SU-DHL-6 (cell line): Measurements from ENCODE around the gene APOBEC3B.
"Not testable (repeated sequence)": the region's sequence is repeated elsewhere in the genome, so short reads cannot be mapped to it uniquely, and the experiment has no call there.

Source experiments
- EZH2phosphoT487 ChIP-seq: fragments of 200-600 bp; sonication (generic), shearing (Covaris generic); conservative IDR thresholded peaks from 2 replicates; pipeline ENCODE4 v1.6.1; 2018; ENCODE audit warnings: mild to moderate bottlenecking, antibody characterized with exemption, low read length, moderate library complexity, mixed read lengths
- TF ChIP-seq, protein P1 (sequence below): fragments of 200-600 bp; sonication (generic); IDR thresholded peaks from one replicate; pipeline ENCODE4 v1.5.1; 2017; ENCODE audit warnings: antibody characterized with exemption, mild to moderate bottlenecking, low read length, moderate library complexity; ENCODE audit not compliant: insufficient read depth, poor library complexity, severe bottlenecking

GRCh38 chr22:38958651-38958943 lies 23.6 kb upstream of the APOBEC3B start:
- TF ChIP-seq, protein P1, sequence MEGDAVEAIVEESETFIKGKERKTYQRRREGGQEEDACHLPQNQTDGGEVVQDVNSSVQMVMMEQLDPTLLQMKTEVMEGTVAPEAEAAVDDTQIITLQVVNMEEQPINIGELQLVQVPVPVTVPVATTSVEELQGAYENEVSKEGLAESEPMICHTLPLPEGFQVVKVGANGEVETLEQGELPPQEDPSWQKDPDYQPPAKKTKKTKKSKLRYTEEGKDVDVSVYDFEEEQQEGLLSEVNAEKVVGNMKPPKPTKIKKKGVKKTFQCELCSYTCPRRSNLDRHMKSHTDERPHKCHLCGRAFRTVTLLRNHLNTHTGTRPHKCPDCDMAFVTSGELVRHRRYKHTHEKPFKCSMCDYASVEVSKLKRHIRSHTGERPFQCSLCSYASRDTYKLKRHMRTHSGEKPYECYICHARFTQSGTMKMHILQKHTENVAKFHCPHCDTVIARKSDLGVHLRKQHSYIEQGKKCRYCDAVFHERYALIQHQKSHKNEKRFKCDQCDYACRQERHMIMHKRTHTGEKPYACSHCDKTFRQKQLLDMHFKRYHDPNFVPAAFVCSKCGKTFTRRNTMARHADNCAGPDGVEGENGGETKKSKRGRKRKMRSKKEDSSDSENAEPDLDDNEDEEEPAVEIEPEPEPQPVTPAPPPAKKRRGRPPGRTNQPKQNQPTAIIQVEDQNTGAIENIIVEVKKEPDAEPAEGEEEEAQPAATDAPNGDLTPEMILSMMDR, result not testable (repeated sequence)
- TF ChIP-seq EZH2phosphoT487, result not testable (repeated sequence)
